Measurements from ENCODE around the gene CD59.

DNA sequence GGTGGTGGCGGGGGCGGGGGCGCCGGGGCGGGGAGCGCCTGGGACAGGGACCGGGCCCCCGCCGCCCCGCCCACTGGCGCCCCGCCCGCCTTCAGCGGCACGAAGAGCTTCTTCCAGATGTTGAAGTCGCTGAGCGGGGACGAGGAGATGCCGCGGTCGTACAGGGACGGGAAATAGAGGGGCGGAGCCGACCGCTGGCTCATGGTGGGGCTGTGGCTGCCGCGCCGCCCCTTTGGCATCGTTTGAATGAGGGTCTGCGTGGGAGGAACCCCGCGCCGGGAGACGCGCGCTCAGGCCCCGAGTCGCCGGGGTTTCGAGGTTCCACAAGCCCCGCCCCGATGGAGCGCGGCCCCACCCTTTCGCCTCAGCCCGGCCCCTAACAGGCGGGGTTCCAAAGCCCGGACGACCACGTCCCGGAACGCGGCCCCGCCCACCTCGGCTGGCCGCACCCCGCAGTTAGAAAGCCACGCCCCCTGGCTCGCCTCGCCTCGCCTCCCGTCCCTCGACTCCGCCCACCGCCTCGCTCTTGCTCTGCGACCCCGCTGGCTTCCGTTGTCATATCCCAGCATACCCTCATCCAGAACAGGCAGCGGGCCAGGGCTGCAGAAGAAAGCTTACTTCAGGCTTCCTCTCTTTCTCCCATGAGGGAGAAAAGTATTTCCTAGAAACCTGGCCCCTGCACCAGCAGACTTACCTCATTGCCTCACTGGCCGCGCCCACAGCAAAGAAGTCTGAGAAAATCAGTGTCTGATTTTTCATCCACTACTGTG, 35.5 kb downstream of the CD59 start, which contains the start of gene C11orf91:
- TF ChIP-seq CTCF (conservative IDR thresholded peaks at IDR 0.05) = no peak
- no peak for TF ChIP-seq ZFX (IDR thresholded peaks at IDR 0.05)
